GM18505 (cell line): ENCODE measurements around the gene CCDC93.

Experiments used
- ATAC-seq: cut with Tn5 transposase; IDR thresholded peaks from one replicate; pipeline ENCODE4 v1.9.1; 2021; ENCODE audit not compliant: unreplicated experiment
- POLR2A ChIP-seq: IDR thresholded peaks from 4 replicates; pipeline ENCODE4 v1.6.1; 2011; ENCODE audit warnings: borderline replicate concordance; ENCODE audit not compliant: insufficient read depth, insufficient read length; ENCODE audit errors: extremely low read depth

The CCDC93 gene

DNA sequence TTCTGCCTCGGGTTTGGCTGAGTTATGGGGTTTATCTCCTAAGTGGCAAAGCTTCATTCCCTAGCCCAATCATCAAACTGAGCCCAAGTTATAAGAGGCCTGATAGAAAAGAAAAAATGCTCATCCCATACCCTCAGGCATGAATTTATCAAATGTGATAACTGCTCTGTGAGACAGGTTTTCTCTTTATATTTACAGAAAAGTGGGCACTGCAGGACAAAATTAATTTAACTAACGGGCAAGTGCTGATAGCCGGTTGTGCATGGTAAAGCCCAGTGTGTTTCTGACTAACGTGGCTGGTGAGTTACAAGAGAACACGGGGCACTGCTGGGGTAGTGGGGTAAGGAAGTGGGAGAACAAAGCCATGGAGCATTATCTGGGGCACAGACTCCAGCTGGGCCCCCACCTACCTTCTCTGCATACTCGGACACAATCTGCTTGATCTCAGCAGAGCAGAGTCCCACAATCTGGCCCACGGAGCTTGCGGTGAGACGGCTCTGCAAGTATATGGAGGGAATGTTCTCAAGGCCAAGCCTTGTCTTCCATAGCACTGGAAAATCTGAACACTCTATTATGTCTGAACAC lies 40.3 kb downstream of the CCDC93 start:
- no peak for ATAC-seq
- no peak for TF ChIP-seq POLR2A

DNA sequence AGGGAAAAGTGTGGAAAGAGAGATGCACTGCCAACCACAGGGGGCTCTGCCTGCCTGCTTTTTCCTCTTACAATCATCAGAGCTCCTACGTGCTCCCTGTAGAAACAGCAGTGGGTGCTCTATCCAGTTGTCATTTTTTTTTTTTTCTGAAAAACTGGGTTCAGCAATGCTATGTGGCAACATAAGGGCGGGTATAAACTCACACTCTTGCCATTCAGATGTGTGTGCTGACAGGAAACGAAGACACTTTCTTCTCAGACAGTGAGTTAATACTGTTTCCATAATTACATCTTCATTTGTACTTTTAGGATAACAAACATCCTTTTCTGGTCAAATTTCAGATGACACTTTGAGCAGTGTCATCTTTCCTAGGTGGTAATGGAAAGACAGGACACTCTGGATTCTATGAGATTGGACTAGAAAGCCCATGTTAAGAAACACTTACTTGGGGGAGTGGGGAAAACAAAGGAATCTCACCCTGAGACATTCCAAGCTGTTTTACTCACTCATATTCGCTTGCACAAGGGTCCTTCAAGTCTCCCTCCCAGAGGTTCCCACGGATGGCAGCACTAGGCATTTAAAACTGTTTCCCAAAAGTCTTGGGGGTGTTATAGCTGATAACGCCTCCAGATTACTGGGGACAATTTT lies 41.3 kb downstream of the CCDC93 start:
- no peak for TF ChIP-seq POLR2A

DNA sequence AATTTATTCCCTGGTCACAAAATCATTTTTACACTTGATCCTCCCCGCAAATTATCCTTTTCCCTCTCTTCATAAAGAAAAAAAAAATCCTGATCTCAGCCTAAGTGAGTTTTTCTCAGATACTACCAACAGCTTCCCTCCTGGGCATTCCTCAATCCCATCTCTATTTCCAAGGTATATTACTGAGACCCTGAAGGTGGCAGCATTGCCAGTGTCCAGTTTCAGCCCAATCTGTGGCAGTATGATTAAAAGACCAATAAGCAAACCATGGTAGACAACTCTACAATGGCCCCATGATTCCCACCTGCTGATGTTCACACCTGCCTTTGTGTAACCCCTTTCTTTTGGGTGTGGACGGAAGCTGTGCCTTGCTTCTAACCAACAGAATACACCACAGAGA lies 45.1 kb downstream of the CCDC93 start:
- TF ChIP-seq POLR2A: no peak
- no peak for ATAC-seq

More for the DNA sequence above, 41.3 kb downstream of the CCDC93 start:
- ATAC-seq: no peak

GRCh38 chr2:117967977-117968718 lies 45.7 kb downstream of the CCDC93 start:
- ATAC-seq: no peak
- no peak for TF ChIP-seq POLR2A

- no peak for ATAC-seq
- no peak for TF ChIP-seq POLR2A
Measured at GRCh38 chr2:117963446-117963845, 50.4 kb downstream of the CCDC93 start.

GRCh38 chr2:117961201-117961600 lies 52.7 kb downstream of the CCDC93 start:
- no peak for ATAC-seq
- TF ChIP-seq POLR2A: no peak

- TF ChIP-seq POLR2A: no peak
- ATAC-seq: no peak
Measured at GRCh38 chr2:117960231-117960630, 53.6 kb downstream of the CCDC93 start.

- no peak for TF ChIP-seq POLR2A
- ATAC-seq: no peak
Measured at GRCh38 chr2:117958186-117958585, 55.7 kb downstream of the CCDC93 start.

- no peak for TF ChIP-seq POLR2A
- no peak for ATAC-seq
Measured at GRCh38 chr2:117957616-117958015, 56.3 kb downstream of the CCDC93 start.

DNA sequence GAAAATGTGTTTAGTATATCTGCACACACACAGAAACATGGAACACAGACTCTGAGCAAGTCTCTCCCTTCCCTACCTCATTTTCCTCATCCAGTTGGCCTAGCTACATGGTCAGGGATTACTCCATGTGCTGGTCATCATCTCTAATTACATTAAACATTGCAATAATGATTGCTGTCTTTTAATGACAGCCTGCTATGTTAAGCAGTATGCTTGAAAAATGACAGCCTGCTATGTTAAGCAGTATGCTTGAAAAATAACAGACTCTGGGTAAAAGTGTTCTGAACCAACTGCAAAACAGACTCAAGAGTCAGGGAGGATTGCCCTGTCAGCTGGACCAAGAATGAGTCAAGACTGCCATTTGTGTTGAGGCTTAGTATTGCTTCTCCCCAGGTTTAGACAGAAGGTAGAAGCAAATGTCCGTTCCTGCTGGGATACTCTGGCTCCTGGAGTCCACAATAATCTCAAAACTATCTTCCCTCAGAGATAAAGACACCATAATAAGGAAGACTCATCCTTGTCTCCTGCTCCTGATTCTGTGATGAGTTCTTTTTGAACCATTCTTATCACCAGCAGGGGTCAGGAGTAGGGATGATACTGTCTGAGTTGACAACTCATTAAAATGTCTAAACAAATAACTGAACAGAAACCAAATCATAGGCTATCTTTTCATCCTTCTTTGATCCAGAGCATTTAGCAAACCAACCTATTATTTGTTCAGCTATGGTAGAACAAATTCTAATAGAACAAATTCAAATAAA lies 57.7 kb downstream of the CCDC93 start:
- TF ChIP-seq POLR2A: no peak
- ATAC-seq: no peak

- ATAC-seq: no peak
Measured at GRCh38 chr2:117953231-117953630, 60.6 kb downstream of the CCDC93 start.

DNA sequence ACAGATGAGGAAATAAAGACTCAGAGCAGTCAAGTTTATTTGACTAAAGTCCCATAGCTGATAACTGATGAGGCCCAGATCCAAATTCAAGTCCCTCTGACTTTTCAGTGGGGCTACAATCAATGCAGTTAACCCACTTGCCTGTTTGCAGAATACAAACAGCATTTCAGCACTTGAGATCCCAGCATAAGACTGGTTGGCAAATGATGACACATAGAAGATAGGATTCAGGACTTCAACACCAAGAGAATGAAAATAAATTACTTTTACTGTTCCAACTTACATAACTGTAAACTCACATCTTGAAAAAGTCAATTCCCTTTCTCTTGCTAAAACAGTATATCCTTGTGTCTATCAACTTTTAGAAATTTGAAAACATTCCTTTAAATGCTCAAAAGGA lies 61.2 kb downstream of the CCDC93 start:
- ATAC-seq: no peak
- no peak for TF ChIP-seq POLR2A

More at GRCh38 chr2:117953231-117953630, 60.6 kb downstream of the CCDC93 start:
- no peak for TF ChIP-seq POLR2A

- no peak for ATAC-seq
- no peak for TF ChIP-seq POLR2A
Measured at GRCh38 chr2:117952228-117952627, 61.6 kb downstream of the CCDC93 start.
